ENCODE results near the gene NEDD4.
"Not testable (repeated sequence)": the region's sequence is repeated elsewhere in the genome, so short reads cannot be mapped to it uniquely, and the experiment has no call there.

The NEDD4 gene

GRCh38 chr15:55821740-55822139 is 171.7 kb downstream of the NEDD4 start:
- not testable (repeated sequence) for DNase-seq

- DNase-seq: no peak
Measured at GRCh38 chr15:55820043-55820442, 173.4 kb downstream of the NEDD4 start.

DNA sequence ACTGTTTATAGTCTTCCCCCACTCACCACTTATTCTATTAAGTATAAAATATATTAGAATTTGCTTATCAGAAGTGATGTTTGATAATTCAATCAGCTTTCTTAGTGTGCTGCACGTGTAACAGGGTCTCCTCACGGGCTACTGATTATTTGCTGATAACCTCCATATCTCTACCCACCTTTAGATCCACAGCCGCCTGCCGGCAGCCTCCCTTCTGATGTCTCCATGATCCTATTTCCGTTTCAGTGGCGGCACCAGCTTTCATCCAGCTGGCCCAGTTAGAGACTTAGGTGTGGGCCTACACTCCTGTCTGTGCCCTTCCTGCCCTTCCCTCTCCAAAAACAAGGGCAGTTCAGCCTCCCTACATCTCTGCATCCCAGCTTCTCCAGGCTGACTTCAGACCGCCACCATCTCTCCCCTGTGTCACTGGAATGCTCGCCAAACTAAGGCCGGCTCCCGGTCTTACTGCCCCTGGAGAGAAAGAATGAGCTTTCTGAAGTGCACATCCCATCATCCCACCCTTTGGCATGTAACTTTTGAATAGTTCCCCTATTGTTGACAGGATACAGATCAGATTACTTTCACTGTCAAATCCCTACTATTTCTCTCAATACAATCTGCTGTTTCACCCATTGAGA is 173.9 kb downstream of the NEDD4 start:
- DNase-seq: no peak

DNA sequence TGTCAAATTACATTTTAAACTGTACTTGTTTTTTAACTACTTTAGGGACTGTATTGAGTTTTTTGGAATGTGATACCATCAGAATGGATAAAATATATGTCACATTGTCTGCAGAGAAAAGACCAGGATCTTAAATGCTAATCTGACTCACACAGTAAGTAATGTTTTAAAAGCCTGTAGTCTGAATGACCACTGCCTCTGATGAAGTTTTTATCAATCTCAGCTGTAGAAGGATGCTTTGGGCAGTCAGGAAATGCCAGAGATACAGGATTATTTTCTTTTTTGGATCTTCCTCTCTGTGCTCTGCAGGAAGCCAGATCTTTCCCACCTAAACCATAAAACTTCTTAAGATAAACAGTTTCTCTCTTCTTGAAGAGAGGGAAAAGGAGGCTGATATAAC is 177.4 kb downstream of the NEDD4 start:
- no peak for DNase-seq

DNA sequence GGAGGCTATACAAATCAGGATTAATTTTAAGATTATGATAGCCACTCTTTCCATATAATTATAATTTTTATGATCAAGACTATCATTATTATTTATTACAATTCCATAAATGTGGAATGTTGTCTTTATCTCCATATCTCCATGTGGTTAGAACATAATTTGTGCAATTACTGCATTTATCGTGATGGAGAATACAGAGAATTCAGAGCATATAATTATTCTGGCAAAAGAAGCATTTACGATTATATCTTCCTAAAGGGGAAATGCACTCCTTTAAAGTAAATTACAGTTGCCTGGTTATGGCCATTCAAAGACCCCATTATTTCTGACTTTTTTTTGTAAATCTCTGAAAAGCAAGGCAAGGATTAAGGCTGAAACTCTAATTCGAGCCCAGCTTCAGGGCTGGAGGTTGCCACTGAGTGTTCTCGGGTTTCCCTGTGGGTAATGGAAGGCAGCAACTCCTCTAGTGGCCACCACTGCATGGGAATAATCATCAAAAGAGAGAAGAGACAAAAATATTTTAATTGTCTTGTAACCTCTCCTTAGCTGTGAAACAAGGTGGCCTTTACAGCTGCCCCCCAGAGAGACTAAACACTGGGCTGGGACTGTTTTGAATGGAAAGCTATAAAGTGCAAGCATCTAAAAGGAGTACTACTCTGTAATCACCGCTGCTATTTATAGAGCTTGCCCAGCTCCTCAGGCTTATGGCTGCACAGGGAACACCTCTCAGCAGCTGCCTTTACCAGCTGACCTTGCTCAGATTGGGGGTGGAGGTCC is 190.6 kb downstream of the NEDD4 start:
- no peak for DNase-seq

DNA sequence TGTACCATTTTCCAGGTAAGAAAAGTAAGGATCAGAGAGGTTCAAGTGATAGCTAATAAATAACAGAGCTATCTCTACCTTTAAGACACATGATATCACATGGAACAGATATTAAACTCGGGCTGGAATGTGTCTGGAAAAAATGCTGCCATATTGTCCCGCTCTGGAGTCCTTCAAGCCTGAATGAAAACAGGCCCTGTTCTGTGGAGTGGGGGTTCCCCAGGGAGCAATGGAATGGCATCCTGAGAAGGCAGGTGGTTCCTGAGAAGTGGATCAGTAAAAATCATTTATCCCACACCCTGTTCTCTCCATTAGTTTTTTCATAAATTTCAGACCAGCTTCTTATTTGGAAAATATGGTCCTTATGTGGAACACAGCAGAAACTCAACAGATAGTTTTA is 193.2 kb downstream of the NEDD4 start:
- no peak for DNase-seq

GRCh38 chr15:55799291-55800212 is 193.9 kb downstream of the NEDD4 start:
- no peak for DNase-seq

- no peak for DNase-seq
Measured at GRCh38 chr15:55796321-55796965, 197.0 kb downstream of the NEDD4 start.

GRCh38 chr15:55795031-55795430 is 198.4 kb downstream of the NEDD4 start:
- no peak for DNase-seq

GRCh38 chr15:55791551-55792400 is 201.6 kb downstream of the NEDD4 start:
- DNase-seq: no peak

- DNase-seq: peak; percentile 44
Measured at GRCh38 chr15:55789066-55789660, 204.2 kb downstream of the NEDD4 start.

GRCh38 chr15:55786341-55786740 is 207.1 kb downstream of the NEDD4 start:
- DNase-seq: no peak

DNA sequence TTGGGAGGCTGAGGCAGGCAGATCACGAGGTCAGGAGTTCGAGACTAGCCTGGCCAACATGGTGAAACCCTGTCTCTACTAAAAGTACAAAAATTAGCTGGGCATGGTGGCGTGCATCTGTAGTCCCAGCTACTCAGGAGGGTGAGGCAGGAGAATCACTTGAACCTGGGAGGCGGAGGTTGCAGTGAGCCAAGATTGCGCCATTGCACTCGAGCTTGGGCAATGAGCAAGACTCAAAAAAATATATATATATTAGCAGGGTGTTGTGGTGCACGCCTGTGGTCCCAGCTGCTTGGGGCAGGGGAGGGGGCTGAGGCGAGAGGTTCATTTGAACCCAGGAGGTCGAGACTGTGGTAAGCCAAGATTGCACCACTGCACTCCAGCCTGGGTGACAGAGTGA is 207.8 kb downstream of the NEDD4 start:
- DNase-seq: not testable (repeated sequence)

GRCh38 chr15:55784286-55784685 is 209.1 kb downstream of the NEDD4 start:
- no peak for DNase-seq

GRCh38 chr15:55782901-55783300 is 210.5 kb downstream of the NEDD4 start:
- DNase-seq: no peak

DNA sequence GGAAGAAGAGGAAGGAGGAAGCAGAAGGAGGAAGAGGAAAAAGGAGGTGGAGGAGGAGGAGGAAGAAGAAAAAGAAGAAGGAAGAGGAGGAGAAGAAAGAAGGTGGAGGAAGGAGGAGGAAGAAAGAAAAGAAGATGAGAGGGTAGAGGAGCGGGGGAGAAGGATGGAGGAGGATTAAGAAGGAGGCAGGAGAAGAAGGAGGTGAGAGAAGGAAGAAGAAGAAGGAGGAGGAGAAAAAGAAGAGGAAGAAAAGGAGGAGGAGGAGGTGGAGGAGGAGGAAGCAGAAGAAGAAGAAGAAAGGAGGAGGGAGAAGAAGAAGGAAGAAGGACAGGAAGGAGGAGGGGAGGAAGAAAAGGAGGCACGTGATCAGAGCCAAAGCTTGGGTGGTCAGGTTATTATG is 213.1 kb downstream of the NEDD4 start:
- no peak for DNase-seq

GRCh38 chr15:55778932-55779331 is 214.5 kb downstream of the NEDD4 start:
- no peak for DNase-seq

All from T-helper 9 cell (primary cell).